IPS DF 19.7 (cell line): ENCODE data around the gene C6.
"Not testable (repeated sequence)": the region's sequence is repeated elsewhere in the genome, so short reads cannot be mapped to it uniquely, and the experiment has no call there.

Source experiments
- DNase-seq: peaks from one replicate; pipeline ENCODE4 v3.0.0-alpha.2; 2013; ENCODE audit warnings: low read depth, low spot score

The C6 gene

GRCh38 chr5:41213340-41213739 is at the start of gene C6:
C6 (minus strand) TSS chr5:41213532; CDS start chr5:41203230, 10,302 bp downstream.
- DNase-seq: no peak

DNA sequence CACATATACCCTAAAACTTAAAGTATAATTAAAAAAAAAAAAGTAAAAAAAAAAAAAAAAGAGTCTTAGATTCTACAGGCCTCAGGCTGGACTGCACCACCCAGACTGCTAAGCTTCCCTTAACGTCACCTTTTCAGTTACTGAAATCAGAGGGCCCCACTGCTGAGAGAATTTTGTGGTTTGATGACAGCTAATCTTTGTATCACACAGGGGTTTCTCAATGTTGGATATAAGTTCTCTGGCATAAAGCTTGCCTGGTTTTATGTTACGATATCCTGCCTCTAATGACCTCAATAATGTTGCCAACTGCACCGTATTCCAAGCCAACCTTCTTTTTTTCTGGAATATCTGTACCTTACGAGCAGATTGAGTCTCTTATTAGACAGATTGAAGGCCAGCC is 43.1 kb upstream of the C6 start:
- DNase-seq: no peak

- DNase-seq: no peak
Measured at GRCh38 chr5:41253109-41253508, 39.8 kb upstream of the C6 start.

DNA sequence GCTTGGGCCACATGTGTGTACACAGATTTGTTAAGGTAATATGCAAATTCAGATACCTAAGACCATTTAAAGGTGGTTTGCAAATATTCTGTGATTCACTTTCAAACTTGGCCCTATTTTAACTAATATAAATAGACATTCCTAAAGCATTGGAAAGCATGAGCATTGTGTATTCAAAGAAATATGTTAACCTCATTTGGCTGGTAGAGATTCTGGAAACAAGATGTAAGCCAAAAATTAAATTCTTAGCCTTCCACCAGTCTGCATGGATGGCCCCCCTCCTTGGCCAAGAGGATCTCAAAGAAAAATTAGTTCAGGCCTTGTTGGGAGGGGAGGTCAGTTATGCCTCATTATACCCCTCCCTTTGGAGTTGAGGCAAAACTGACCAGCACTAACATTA is 38.7 kb upstream of the C6 start:
- DNase-seq: no peak

- no peak for DNase-seq
Measured at GRCh38 chr5:41250351-41250987, 37.1 kb upstream of the C6 start.

DNA sequence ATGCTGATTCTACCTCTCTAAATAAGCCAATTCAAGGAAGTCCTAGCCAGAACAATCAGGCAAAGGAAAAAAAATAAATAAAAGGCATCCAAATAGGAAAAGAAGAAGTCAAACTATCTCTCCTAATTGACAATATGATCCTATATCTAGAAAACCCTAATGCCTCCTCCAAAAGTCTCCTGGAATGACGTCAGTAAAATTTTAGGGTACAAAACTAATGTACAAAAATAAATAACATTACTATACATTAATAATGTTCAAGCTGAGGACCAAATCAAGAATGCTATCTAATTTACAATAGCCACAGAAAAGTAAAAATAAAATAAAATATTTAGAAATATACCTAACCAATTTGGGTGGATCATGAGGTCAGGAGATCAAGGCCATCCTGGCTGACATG is 33.8 kb upstream of the C6 start:
- no peak for DNase-seq

DNA sequence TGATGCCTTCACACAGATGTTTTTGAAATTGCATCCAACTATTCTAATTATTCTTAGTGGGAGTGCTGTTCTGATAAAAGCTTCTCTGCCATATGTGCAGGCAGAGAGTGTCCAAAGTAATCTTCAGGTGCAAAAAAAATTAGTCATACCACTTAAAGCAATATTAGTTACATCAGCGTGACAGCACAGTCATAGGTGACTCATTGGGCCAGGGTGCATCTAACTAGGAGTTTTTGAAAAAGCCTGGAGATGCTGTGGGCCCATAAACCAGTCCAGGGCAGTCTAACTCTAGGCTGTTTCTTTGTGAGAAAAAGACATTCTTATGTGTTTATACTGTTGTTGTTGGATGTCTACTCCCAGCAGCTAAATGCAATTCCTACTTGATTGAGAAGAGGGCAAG is 33.0 kb upstream of the C6 start:
- no peak for DNase-seq

DNA sequence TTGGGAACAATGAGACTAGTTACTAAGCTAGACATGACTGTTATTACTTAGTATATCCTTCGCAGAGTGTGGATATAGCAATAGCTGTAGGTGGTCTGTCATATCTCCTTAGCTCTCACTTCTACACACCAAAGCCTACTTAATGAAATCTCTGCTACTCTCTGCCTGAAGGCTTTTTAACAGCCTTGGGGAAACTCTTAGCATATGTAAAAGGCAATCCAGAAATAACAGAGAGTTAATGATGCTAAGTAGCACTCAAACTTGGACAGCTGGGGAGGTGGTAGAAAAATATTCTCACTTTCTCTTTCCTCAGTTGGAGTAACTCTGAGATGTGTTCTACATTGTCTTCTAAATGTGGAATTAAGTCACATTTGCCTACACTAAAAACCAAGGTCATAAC is 30.2 kb upstream of the C6 start:
- no peak for DNase-seq

- DNase-seq: no peak
Measured at GRCh38 chr5:41240985-41241384, 27.7 kb upstream of the C6 start.

GRCh38 chr5:41240390-41240789 is 27.1 kb upstream of the C6 start:
- DNase-seq: no peak

DNA sequence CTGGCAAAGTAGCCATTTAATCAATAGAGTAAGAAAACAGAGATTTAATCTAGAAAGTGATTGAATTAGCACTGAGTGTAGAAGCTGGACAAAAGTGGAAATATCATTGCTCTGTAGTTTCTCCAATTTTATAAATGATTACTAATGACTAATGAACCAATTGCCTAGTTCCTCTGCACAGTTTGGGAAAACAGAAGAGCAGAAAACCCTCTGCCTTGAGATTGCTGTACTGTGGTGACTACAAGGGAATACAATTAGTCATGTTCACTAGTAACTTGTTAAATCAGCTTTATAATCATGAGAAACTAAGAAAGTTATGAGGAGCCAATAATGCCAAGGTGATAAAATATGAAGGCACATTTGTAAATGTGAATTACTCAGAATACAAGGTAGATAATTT is 21.1 kb upstream of the C6 start:
- DNase-seq: no peak

GRCh38 chr5:41232797-41233196 is 19.5 kb upstream of the C6 start:
- no peak for DNase-seq

GRCh38 chr5:41230276-41230675 is 16.9 kb upstream of the C6 start:
- DNase-seq: not testable (repeated sequence)

DNA sequence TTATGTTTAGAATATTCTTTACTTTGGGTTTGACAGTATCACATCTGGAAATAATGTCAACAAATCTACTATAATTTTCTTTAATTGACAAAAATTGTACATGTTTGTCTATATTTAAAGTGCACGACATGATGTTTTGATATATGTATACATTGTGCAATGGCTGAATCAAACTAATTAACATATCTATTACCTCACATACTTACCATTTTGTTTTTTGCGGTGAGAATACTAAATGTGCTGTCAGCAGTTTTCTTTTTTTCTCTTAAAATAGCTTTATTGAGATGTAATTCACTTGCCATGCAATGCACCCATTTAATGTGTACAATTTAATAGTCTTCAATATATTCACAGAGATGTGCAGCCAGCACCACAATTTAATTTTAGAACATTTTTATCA is 10.6 kb upstream of the C6 start:
- no peak for DNase-seq

GRCh38 chr5:41219658-41220269 is 6.4 kb upstream of the C6 start:
- no peak for DNase-seq

GRCh38 chr5:41218929-41219657 is 5.8 kb upstream of the C6 start:
- no peak for DNase-seq

- DNase-seq: no peak
Measured at GRCh38 chr5:41214182-41214581, 850 bp upstream of the C6 start.

GRCh38 chr5:41212935-41213334 is 397 bp downstream of the C6 start:
- DNase-seq: no peak

DNA sequence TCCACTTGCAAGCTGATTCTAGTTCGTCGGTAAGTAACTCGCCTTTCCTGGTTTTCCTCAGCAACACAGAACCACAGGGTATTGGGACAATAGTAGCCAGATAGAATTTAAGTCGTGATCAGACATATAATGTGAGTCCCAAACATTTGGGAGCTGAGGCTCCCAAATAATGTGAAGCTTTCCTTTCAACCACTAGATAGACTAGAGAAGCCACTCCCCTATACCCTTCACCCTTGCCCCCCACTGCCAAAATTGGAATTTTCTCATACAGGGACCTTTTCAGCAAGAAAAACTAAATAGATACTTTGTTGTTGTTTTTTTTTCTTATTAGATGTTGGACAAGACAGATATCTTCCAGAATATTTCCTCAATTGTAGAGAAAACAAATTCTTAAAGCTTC is 1.9 kb downstream of the C6 start:
- DNase-seq: no peak

DNA sequence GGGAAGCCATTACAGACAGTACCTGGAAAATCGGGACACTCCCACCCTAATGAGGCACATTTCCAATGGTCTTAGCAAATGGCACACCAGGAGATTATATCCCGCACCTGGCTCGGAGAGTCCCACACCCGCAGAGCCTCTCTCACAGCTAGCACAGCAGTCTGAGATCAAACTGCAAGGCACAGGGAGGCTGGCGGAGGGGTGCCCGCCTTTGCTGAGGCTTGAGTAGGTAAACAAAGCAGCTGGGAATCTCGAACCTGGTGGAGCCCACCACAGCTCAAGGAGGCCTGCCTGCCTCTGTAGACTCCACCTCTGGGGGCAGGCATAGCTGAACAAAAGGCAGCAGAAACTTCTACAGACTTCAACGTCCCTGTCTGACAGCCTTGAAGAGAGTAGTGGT is 7.9 kb downstream of the C6 start:
- not testable (repeated sequence) for DNase-seq

DNA sequence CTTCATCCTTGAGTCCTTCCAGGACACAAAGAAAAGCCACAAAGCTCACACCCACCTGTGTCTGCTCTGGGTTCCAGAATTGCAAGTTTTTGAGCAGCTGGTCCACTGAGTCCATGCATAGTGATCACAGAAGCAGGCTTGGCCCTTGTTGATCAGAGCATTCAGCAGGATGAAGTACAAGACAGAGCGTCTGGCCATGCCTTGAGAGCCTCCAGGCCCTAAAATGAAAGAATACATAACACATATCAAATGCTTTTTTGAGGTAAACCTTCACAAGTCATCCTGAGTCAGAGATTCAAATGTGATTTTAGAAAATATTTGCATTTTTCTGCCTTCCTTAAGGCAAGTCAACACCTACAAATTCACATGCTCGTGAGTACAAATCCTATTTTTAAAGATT is 10.3 kb downstream of the C6 start:
- no peak for DNase-seq

GRCh38 chr5:41201082-41201772 is 12.1 kb downstream of the C6 start:
- DNase-seq: no peak

DNA sequence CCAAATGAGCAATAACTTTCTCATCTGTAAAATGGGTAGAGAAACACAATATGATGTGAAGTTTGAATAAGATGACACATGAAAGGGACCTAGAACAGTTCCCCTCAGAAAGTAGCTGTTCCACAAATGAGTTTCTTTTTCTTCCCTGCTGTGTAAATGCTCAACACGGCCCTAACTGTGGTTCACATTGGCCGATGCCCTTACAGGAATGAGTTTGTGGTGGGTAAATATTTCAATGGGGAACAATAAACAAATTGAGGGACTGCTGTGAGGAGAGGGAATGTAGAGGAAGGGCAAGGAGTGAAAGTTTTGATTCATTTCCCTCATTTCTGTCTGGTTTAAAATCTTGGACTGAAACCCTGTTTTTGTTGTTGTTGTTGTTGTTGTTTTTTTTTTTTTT is 12.8 kb downstream of the C6 start:
- no peak for DNase-seq
